Measurements from ENCODE around the gene LRRC74A.

DNA sequence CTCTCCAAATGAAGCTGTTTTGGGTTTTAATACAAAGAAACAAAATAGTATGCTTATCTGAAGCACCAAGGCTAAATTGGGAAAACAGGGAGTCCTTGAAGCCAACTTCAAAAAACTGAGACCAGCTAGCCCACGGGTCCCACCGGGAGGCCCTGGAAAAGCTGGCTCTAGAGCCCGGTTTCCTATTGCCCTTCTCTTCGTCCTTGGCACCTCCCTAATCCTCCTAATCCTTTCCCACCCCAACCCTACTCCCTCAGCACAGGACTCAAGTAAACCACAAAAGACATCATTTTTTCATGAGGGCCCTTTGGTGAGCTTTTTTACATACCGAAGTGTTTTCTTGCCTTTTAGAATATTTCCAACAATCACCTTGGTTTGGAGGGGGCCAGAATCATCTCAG is 11.3 kb downstream of the LRRC74A start:
- TF ChIP-seq, protein P1, sequence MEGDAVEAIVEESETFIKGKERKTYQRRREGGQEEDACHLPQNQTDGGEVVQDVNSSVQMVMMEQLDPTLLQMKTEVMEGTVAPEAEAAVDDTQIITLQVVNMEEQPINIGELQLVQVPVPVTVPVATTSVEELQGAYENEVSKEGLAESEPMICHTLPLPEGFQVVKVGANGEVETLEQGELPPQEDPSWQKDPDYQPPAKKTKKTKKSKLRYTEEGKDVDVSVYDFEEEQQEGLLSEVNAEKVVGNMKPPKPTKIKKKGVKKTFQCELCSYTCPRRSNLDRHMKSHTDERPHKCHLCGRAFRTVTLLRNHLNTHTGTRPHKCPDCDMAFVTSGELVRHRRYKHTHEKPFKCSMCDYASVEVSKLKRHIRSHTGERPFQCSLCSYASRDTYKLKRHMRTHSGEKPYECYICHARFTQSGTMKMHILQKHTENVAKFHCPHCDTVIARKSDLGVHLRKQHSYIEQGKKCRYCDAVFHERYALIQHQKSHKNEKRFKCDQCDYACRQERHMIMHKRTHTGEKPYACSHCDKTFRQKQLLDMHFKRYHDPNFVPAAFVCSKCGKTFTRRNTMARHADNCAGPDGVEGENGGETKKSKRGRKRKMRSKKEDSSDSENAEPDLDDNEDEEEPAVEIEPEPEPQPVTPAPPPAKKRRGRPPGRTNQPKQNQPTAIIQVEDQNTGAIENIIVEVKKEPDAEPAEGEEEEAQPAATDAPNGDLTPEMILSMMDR (IDR thresholded peaks at IDR 0.05), result no peak
- no peak for TF ChIP-seq POLR2A (IDR thresholded peaks at IDR 0.05)

All from heart left ventricle (tissue), 13 donors.